NCI-H2227 (cell line): ENCODE measurements around the gene C6orf89.

Experiments used
- DNase-seq: peaks from one replicate; lab custom pipeline; 2025; ENCODE audit not compliant: unreplicated experiment; lab: John Stamatoyannopoulos, UW

C6orf89 gene

GRCh38 chr6:36967301-36967700, 81.5 kb downstream of the C6orf89 start:
- DNase-seq: no peak

- DNase-seq: no peak
Measured at GRCh38 chr6:36967757-36968156, 82.0 kb downstream of the C6orf89 start.

GRCh38 chr6:36968266-36968977, 82.7 kb downstream of the C6orf89 start:
- DNase-seq: no peak

- DNase-seq: no peak
Measured at GRCh38 chr6:36969240-36969691, 83.5 kb downstream of the C6orf89 start.

GRCh38 chr6:36969988-36970891, 84.5 kb downstream of the C6orf89 start:
- DNase-seq: no peak

GRCh38 chr6:36970892-36971842, 85.4 kb downstream of the C6orf89 start:
- DNase-seq: peak; percentile 31

- no peak for DNase-seq
Measured at GRCh38 chr6:36971921-36972673, 86.3 kb downstream of the C6orf89 start.

- no peak for DNase-seq
Measured at GRCh38 chr6:36973190-36973589, 87.4 kb downstream of the C6orf89 start.

- DNase-seq: no peak
Measured at GRCh38 chr6:36973647-36974046, 87.9 kb downstream of the C6orf89 start.

- no peak for DNase-seq
Measured at GRCh38 chr6:36975231-36976006, 89.7 kb downstream of the C6orf89 start.

- no peak for DNase-seq
Measured at GRCh38 chr6:36976007-36976264, 90.2 kb downstream of the C6orf89 start.

- no peak for DNase-seq
Measured at GRCh38 chr6:36976509-36976908, 90.8 kb downstream of the C6orf89 start.

GRCh38 chr6:36976931-36977330, 91.2 kb downstream of the C6orf89 start:
- DNase-seq: no peak

GRCh38 chr6:36977470-36977941, 91.8 kb downstream of the C6orf89 start:
- peak; percentile 35 for DNase-seq
